ENCODE data around the gene TTC21A. TPM values are rescaled to one million over a fixed set of nuclear protein-coding genes. Genes with fewer than 3 reads are reported as not detected.

TTC21A gene
- total RNA-seq, 1 experiment from 2014 or later, result 5.6 TPM

DNA sequence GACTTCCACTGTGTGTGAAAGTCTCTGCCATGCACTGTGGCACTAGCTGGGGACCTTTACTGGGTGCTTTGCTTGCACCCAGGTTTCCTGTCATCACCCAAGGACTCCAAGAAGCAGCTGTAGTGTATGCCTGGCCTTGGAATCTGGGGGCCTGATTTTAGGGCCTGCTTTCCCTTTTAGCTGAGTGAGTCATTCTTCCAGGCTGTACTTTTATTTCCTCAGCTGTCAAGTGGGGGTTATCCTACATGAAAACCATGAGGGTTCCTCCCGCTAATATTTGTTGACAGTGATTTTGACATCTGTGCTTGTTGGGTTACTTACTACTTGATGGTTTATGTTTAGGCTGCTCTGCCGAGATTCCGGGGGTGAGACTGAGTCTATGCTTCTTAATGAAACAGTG, 18.6 kb upstream of the TTC21A start:
- no peaks in the 10 kb centered on the region for H3K9me3 ChIP-seq (ENCODE audit: control insufficient read depth in 1 of 2, insufficient read depth in 1 of 2, low read depth in 1 of 2, low read length in 2 of 2)
- H2AFZ ChIP-seq (ENCODE audit: low read depth, low read length, poor library complexity, severe bottlenecking), result no peak overlapping the region
- no peaks in the 10 kb centered on the region for H3K4me1 ChIP-seq (ENCODE audit: control insufficient read depth in 1 of 2, insufficient read depth in 2 of 2, low read length in 2 of 2)
- no peak for DNase-seq (ENCODE audit: low read depth, low spot score)
- no peak for ATAC-seq
- POLR2A ChIA-PET, result no interaction called here
- BruUV-seq (replicated peaks), result no TSS peak
- intact Hi-C loops (cut with micrococcal nuclease), result no loop called here
- CTCF ChIA-PET, result interaction anchor here (1.5 kb wide), 1 partner anchor 12 kb away, joined by 3 read pairs; no protein-coding TSS in a partner anchor
- H3K27me3 ChIP-seq (ENCODE audit: insufficient read depth, low read length), result no peaks in the 10 kb centered on the region
- RAD21 ChIA-PET (ENCODE audit: low non-redundant PET in 1 of 2, low total read pairs in 2 of 2, uncharacterized antibody in 2 of 2, unreplicated experiment in 2 of 2), result no interaction called here
- TF ChIP-seq SP1 (IDR thresholded peaks at IDR 0.05; ENCODE audit: low read depth) (no peak), EGR1 (IDR thresholded peaks at IDR 0.05; ENCODE audit: low read depth) (no peak), EZH2 (IDR thresholded peaks at IDR 0.05) (no peak), ZBTB33 (IDR thresholded peaks at IDR 0.05; ENCODE audit: extremely low read depth, insufficient replicate concordance, low read length) (no peak), ZNF274 (IDR thresholded peaks at IDR 0.05; ENCODE audit: low read depth, low read length) (no peak), MAX (IDR thresholded peaks at IDR 0.05) (no peak)
- no peaks in the 10 kb centered on the region for H4K20me1 ChIP-seq (ENCODE audit: insufficient read depth)
- no peaks in the 10 kb centered on the region for H3K9me2 ChIP-seq (ENCODE audit: insufficient read depth)
- H3K79me2 ChIP-seq (ENCODE audit: insufficient read depth, low read length), result no peaks in the 10 kb centered on the region
- peaks cover 0 to 14% of the 10 kb centered on the region in 2 experiments; a peak in 3 of 4 replicates for H3K36me3 ChIP-seq (ENCODE audit: control insufficient read depth in 1 of 2, insufficient read depth in 2 of 2, low read length in 2 of 2)
- no peak overlapping the region for H3K9ac ChIP-seq (ENCODE audit: low read length)
- no peak overlapping the region for H3K27ac ChIP-seq (ENCODE audit: low read depth, low read length)
- no peak overlapping the region for H3K4me2 ChIP-seq (ENCODE audit: low read length)
- H3K4me3 ChIP-seq (replicated peaks in 1 of 2; ENCODE audit: low read depth in 1 of 2, low read length in 2 of 2), result no peak overlapping the region

- Histone ChIP-seq H3K9me3 (ENCODE audit: control insufficient read depth in 1 of 2, insufficient read depth in 1 of 2, low read depth in 1 of 2, low read length in 2 of 2) (no peaks in the 10 kb centered on the region), H3K9me2 (ENCODE audit: insufficient read depth) (no peaks in the 10 kb centered on the region), H2AFZ (ENCODE audit: low read depth, low read length, poor library complexity, severe bottlenecking) (no peak overlapping the region), H3K9ac (ENCODE audit: low read length) (no peak overlapping the region), H3K27me3 (ENCODE audit: insufficient read depth, low read length) (no peaks in the 10 kb centered on the region), H3K4me1 (ENCODE audit: control insufficient read depth in 1 of 2, insufficient read depth in 2 of 2, low read length in 2 of 2) (no peaks in the 10 kb centered on the region), H3K36me3 (ENCODE audit: control insufficient read depth in 1 of 2, insufficient read depth in 2 of 2, low read length in 2 of 2) (peaks cover 0 to 18% of the 10 kb centered on the region in 2 experiments), H3K79me2 (ENCODE audit: insufficient read depth, low read length) (no peaks in the 10 kb centered on the region), H4K20me1 (ENCODE audit: insufficient read depth) (no peaks in the 10 kb centered on the region), H3K4me3 (replicated peaks in 1 of 2; ENCODE audit: low read depth in 1 of 2, low read length in 2 of 2) (no peak overlapping the region), H3K27ac (ENCODE audit: low read depth, low read length) (no peak overlapping the region), H3K4me2 (ENCODE audit: low read length) (no peak overlapping the region)
- no peak for DNase-seq (ENCODE audit: low read depth, low spot score)
- intact Hi-C loops (cut with micrococcal nuclease), result no loop called here
- BruUV-seq (replicated peaks), result no TSS peak
- no peak for ATAC-seq
- POLR2A ChIA-PET, result no interaction called here
- CTCF ChIA-PET, result no interaction called here
- RAD21 ChIA-PET (ENCODE audit: low non-redundant PET in 1 of 2, low total read pairs in 2 of 2, uncharacterized antibody in 2 of 2, unreplicated experiment in 2 of 2), result no interaction called here
- TF ChIP-seq, protein P1, sequence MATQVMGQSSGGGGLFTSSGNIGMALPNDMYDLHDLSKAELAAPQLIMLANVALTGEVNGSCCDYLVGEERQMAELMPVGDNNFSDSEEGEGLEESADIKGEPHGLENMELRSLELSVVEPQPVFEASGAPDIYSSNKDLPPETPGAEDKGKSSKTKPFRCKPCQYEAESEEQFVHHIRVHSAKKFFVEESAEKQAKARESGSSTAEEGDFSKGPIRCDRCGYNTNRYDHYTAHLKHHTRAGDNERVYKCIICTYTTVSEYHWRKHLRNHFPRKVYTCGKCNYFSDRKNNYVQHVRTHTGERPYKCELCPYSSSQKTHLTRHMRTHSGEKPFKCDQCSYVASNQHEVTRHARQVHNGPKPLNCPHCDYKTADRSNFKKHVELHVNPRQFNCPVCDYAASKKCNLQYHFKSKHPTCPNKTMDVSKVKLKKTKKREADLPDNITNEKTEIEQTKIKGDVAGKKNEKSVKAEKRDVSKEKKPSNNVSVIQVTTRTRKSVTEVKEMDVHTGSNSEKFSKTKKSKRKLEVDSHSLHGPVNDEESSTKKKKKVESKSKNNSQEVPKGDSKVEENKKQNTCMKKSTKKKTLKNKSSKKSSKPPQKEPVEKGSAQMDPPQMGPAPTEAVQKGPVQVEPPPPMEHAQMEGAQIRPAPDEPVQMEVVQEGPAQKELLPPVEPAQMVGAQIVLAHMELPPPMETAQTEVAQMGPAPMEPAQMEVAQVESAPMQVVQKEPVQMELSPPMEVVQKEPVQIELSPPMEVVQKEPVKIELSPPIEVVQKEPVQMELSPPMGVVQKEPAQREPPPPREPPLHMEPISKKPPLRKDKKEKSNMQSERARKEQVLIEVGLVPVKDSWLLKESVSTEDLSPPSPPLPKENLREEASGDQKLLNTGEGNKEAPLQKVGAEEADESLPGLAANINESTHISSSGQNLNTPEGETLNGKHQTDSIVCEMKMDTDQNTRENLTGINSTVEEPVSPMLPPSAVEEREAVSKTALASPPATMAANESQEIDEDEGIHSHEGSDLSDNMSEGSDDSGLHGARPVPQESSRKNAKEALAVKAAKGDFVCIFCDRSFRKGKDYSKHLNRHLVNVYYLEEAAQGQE (IDR thresholded peaks at IDR 0.05; ENCODE audit: low read depth), result no peak
- TF ChIP-seq ZNF274 (IDR thresholded peaks at IDR 0.05; ENCODE audit: low read depth, low read length), result no peak
- no peak for TF ChIP-seq JUND (IDR thresholded peaks at IDR 0.05)
- no peak for TF ChIP-seq CBX3 (IDR thresholded peaks at IDR 0.05; ENCODE audit: low read depth)
- TF ChIP-seq YY1 (IDR thresholded peaks at IDR 0.05; ENCODE audit: extremely low read depth, insufficient replicate concordance, low read depth, low read length), result no peak
- TF ChIP-seq RAD21 (IDR thresholded peaks at IDR 0.05; ENCODE audit: low read depth), result no peak
- TF ChIP-seq FOSL1 (IDR thresholded peaks at IDR 0.05; ENCODE audit: low read depth), result no peak
- TF ChIP-seq, protein P2, sequence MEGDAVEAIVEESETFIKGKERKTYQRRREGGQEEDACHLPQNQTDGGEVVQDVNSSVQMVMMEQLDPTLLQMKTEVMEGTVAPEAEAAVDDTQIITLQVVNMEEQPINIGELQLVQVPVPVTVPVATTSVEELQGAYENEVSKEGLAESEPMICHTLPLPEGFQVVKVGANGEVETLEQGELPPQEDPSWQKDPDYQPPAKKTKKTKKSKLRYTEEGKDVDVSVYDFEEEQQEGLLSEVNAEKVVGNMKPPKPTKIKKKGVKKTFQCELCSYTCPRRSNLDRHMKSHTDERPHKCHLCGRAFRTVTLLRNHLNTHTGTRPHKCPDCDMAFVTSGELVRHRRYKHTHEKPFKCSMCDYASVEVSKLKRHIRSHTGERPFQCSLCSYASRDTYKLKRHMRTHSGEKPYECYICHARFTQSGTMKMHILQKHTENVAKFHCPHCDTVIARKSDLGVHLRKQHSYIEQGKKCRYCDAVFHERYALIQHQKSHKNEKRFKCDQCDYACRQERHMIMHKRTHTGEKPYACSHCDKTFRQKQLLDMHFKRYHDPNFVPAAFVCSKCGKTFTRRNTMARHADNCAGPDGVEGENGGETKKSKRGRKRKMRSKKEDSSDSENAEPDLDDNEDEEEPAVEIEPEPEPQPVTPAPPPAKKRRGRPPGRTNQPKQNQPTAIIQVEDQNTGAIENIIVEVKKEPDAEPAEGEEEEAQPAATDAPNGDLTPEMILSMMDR (IDR thresholded peaks at IDR 0.05 in 2 of 3, conservative IDR thresholded peaks at IDR 0.05 in 1 of 3; ENCODE audit: borderline replicate concordance in 1 of 3, insufficient read depth in 1 of 3, low read depth in 2 of 3, low read length in 2 of 3), result no peak
Observed at GRCh38 chr3:39090922-39091321, 16.6 kb upstream of the TTC21A start.

All from HCT116 (cell line).